Activated T-cell treated with anti-CD3 and anti-CD28 coated beads, Interleukin-2, amount 50 U/mL, for 1 hour (primary cell): ENCODE results near the gene RPL13A.
A peak's percentile ranks its signal among the peaks of the same experiment; 100 is the strongest.

Experiments
- DNase-seq: peaks from one replicate; pipeline ENCODE4 v3.0.0-alpha.2; 2020

RPL13A gene

DNA sequence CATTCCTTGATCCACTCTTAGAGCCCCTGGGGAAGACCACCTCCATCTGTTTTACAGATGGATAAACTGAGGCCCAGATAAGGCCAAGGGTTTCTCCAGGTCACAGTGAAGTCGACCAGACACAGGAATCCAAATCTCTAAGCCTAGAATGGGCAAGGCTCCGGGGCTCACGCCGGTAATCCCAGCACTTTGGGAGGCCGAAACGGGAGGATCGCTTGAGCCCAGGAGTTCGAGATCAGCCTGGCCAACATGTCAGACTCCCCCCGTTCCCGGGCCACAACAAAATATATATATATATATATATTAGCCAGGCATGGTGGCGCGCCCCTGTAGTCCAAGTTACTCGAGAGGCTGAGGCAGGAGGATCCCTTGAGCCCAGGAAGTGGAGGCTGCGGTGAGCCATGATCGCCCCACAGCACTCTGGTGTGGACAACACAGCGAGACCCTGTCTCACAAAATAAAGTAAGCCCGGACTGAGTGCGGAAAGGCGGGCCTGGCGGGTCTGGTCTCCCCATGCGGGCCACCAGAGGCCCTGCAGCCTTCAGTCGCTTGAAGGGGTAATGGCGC lies 615 bp upstream of the RPL13A start:
- no peak for DNase-seq

DNA sequence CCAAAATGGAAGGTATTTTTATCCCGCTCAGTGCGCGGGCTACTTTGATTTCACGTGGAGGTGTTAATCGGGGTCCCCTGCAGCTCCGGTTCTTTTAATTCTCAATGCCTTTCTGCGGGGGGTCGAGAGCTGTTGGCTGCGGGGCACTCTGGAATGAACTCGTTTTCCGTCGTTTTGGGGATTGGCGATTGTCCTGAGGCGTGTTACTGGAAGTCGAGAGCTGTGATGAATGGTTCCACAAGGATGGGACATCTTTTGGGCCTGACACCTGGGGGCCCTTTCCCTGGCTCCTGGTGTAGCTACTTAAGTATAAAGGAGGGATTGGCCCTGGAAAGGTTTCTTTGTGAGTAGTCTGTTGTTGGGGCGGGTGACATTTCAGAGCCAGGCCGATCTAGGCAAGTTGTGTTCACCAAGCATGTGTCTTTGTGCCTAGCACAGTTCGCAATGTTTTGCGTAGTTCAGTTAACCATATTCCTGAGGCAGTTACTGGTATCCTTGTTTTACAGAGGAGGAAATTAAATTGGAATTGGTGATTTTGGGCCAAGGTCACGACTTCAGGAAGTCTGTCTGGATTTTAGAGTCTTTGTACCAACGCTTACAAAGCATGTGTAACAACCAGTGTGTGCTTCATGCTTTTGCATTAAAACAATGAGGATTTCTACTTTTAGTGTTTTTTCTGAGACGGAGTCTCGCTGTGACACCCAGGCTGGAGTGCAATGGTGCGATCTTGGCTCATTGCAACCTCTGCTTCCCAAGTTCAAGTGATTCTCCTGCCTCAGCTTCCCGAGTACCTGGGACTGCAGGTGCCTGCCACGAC lies 846 bp downstream of the RPL13A start:
- DNase-seq: no peak

DNA sequence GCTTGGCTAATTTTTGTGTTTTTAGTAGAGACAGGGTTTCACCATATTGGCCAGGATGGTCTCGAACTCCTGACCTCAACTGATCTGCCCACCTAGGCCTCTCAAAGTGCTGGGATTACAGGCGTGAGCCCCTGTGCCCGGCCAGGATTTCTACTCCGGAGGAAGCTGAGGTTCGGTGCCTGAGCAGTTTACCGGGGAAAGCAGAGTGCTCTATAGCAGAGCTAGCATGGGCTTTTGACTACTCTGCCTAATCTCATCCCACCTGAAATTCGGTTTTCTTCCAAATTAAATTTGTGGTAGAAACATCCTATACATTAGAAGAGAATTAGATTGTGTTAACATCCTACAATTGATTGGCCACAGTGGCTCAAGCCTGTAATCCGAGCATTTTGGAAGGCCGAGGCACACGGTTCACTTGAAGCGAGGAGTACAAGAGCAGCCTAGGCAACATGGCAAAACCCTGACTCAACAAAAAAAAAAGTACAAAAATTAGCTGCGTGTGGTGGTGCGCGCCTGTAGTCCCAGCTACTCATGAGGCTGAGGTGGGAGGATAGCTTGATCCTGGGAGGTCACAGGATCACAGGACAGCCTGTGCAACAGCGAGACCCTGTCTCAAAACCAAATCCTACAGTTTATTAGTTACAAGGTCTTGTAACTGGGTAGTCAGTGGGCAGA lies 1.6 kb downstream of the RPL13A start:
- no peak for DNase-seq

DNA sequence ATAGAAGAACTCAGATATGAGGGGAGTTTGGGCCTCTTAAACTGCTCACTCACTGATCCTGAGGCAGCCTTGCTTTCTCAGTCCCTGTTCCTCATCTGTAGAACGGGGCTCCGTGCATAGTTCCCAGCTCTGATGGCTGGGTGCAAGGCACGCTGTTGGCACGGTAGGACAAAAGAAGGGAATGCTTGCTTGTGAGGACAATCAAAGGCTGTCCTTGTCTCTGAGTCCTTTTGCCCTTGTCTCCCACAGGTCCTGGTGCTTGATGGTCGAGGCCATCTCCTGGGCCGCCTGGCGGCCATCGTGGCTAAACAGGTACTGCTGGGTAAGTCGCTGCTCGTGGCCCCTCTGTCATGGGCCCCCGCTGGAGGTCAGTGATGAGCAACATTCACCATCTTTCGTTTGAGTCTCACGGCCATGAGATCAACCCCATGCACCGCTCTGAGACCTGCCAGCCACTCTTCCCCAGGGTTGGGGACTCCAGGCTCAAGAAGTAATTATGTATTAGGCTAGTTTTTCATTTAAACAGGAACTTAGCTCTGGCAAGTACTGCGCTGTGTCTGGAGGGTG lies 2.3 kb downstream of the RPL13A start:
- no peak for DNase-seq

DNA sequence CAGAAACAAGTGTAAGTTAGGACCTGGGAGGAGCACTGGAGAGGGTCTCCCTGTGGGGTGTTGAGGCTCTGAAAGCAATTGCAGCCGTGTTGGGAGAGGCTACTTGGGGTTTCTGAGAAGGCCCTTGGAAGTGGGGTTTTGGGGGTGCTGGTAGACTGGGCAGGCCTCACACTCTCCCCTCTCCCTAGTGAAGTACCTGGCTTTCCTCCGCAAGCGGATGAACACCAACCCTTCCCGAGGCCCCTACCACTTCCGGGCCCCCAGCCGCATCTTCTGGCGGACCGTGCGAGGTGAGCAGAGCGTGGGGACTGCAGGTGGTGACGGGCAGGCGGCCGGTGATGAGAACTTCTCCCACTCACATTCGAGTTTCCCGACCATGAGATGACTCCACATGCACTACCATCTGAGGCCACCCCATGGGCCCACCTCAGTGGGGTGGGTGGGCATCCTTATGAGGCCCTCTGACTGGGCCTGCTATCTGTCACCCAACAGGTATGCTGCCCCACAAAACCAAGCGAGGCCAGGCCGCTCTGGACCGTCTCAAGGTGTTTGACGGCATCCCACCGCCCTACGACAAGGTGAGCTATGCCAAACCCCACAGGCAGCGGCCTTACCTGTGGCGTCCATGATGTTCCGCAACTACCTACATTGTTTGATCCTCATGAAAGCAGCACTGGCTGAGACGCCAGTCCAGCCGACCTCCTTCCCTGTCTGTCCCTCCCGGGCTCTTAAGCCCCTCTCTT lies 3.0 kb downstream of the RPL13A start:
- no peak for DNase-seq

DNA sequence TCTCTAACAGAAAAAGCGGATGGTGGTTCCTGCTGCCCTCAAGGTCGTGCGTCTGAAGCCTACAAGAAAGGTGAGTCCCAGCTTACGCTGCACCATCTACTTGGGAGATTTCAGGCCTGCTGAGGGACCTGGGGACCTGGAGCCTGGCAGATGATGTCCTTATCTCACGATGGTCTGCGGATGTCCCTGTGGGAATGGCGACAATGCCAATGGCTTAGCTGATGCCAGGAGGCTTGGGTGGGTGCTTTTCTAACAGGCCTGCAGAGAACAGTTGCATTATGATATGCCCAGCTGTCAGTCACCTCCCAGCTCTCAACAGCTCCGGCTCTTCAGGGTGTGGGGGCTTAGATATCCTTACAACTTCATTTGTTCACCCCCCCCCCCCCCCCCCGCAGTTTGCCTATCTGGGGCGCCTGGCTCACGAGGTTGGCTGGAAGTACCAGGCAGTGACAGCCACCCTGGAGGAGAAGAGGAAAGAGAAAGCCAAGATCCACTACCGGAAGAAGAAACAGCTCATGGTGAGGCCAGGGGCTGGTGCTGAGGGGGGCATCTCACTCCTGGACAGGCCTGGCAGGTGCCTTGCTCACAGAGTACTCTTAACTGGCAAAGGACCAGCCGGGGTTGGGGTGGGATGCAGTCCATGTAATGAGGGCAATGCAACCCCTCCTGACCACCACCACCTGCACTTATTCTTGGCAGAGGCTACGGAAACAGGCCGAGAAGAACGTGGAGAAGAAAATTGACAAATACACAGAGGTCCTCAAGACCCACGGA lies 3.8 kb downstream of the RPL13A start:
- no peak for DNase-seq

DNA sequence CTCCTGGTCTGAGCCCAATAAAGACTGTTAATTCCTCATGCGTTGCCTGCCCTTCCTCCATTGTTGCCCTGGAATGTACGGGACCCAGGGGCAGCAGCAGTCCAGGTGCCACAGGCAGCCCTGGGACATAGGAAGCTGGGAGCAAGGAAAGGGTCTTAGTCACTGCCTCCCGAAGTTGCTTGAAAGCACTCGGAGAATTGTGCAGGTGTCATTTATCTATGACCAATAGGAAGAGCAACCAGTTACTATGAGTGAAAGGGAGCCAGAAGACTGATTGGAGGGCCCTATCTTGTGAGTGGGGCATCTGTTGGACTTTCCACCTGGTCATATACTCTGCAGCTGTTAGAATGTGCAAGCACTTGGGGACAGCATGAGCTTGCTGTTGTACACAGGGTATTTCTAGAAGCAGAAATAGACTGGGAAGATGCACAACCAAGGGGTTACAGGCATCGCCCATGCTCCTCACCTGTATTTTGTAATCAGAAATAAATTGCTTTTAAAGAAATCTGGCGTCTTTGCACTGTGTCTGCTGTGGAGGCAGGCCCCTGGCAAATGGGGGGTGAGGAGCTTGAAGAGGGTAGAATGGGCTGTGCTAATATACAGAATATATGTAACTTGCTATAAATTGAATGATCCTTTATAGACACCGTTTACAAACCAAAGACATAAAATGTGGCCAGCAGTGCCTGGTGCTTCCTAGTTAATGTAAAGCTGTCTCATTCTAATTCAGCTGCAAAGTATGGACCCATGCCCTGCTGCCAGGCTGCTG lies 4.6 kb downstream of the RPL13A start:
- DNase-seq: no peak

DNA sequence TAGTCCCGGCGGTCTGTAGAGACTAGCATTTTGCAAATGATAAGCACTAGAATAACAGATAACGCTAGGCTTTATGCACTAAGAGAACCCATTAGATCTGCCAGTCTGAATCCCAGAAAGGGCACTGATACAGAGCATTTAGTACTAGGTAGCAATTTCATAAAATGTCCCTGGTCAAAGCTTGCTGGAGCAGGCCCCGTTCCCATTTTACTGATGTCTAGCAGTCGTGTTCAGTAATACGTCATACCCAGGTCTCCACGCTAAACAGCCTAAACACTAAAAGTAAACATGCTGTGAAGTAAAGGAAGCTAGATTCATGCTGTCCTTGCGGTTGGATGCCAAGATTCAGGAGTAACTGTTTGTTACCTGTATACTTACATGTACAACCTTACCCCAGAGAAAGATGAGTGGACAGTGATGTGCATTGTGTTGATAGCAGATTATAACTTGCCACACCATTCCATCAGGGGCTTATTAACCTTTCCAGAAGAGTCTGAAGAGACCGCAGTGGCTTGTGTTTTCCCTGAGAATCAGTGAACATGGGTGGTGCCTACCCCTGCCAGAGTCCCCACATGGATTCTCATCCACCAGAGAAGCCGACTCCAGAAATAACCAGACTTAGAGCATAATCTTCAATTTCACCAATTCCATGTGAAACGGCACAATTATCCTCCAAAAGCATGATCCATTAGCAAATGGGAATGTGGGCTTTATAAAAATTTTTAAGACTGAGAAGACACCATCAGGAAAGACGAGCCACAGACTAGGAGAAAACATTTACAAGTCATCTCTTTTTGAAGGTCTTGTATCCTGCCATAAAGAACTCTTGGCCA lies 5.4 kb downstream of the RPL13A start:
- DNase-seq: no peak

DNA sequence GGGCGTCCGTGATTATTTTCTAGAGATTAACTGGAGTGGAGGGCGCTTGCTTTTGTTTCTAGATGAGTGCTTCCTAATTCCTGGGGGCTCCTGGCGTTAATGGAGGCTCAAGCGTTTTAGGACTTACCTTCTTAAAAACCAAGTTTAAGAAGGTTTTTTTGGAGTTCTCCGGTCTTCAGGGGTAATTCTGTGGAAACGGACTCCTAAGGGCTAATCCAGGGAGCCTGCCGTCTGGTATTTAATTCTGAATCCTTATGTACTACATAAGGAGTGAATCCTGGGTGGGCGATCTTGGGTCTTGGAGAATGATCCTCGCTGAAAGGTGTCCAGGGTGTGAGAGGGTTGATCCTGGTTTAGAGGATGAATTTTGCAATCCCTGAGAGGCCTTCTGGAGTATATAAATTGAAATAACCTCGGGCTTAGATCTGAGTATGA lies 9.2 kb downstream of the RPL13A start:
- DNase-seq: no peak

DNA sequence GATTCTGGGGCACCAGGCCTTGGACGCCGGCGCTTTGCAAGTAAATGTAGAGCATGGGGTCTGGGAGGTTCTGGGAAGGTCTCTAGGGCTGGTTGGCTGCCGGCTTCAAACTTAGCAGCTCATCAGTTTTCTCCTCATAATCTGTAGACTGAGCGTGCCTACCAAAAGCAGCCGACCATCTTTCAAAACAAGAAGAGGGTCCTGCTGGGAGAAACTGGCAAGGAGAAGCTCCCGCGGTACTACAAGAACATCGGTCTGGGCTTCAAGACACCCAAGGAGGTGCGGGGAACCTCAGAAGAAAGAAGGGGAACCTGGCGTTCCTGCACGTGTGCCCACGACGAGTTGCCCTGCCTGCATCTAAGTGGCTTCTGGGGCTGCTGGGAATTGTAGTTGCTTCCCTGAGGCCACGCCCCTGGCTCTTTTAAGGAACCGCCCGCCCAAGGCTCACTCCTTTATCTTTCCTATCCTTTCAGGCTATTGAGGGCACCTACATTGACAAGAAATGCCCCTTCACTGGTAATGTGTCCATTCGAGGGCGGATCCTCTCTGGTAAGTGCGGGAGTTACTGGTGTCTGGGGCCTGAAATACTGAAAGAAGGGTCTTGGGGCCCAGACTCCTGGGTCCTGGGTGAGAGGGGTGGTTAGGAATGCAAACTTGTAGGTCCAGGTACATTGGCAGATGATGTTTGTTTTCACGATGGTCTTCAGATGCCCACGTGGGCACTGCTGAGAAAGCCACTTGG lies 9.8 kb downstream of the RPL13A start:
- DNase-seq: peak; percentile 75

DNA sequence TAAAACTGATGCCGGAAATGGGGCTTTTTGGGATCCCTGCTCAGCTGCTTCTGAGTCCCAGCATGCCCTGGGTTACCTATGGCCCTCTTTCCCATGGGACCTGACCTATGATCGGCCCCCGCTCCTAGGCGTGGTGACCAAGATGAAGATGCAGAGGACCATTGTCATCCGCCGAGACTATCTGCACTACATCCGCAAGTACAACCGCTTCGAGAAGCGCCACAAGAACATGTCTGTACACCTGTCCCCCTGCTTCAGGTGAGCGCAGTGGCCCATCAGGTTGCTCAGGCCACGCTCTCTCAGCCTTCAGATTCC lies 10.3 kb downstream of the RPL13A start:
- DNase-seq: no peak

DNA sequence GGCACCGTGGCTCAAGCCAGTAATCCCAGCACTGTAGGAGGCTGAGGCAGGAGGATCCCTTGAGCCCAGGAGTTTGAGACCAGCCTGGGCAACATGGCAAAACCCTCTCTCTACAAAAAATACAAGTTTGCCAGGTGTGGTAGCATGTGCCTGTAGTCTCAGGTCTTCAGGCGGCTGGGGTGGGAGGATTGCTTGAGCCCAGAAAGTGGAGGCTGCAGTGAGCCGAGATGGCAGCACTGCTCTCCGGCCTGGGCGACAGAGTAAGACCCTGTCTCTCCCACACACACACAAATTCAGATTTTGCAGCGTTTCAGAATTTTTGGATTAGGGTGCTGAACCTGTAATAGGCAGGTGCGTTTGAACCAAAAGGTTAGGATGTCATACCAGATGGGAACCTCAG lies 11.1 kb downstream of the RPL13A start:
- DNase-seq: no peak

DNA sequence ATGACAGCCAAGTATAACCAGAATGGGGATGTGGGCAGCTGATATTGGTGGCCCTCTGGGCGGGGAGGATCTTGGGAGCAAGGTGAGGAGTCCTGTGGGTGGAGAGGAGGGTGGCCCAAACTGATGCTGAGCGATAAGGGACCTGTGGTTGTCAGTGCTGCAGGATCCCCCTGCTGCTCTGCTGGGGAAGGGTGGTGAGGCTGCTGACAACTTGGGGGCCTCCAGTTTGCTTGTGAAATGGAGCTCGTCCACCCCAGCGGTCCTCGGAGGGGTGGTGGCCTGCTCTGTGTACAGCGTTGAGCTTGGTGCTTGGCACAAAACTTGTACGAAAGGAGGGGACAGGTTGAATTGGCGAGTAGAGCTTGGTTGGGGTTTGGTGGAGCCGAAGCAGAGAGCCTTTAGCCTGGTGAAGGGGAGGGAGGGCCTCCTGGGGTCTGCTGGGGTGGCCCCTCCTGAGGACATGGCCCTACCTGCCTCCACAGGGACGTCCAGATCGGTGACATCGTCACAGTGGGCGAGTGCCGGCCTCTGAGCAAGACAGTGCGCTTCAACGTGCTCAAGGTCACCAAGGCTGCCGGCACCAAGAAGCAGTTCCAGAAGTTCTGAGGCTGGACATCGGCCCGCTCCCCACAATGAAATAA lies 11.7 kb downstream of the RPL13A start:
- DNase-seq: peak; percentile 47

DNA sequence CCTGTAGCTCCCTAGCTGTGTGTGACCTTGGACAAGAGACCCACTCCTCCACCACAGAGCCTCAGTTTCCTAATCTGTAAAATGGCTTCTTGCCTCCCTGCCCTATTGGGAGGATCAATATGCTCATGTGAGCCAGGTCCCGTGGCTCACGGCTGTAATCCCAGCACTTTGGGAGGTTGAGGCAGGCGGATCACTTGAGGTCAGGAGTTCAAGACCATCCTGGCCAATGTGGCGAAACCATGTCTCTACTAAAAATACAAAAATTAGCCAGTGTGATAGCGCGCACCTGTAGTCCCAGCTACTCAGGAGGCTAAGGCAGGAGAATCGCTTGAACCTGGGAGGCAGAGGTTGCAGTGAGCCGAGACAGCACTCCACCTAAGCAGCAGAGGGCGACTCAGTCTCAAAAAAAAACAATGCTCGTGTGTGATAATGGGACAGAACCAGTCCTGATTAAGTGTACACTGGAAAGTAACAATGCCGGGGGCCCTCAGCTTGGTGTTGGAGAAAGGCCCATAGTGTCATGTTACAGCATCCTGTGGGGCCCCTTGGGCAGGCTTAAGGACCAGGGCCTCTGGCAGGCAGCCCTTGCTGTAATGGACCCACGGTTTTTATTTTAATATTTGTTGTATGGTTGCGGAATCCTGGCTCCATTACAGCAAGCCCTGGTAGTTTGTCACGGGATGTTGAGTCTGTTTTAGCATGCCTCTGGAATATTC lies 15.6 kb downstream of the RPL13A start:
- peak; percentile 52 for DNase-seq

DNA sequence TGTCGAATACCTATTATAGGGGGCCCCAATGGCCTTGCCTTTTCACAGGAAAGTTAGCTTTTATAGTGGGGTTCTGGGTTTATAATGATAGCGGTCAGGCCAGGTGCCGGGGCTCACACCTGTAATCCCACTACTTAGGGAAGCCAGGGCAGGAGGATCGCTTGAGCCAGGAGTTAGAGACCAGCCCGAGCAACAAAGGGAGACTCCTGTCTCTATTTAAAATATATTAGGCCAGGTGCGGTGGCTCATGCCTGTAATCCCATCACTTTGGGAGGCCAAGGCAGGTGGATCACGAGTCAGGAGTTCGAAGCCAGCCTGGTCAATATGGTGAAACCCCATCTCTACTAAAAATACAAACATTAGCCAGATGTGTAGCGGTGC lies 16.2 kb downstream of the RPL13A start:
- no peak for DNase-seq

DNA sequence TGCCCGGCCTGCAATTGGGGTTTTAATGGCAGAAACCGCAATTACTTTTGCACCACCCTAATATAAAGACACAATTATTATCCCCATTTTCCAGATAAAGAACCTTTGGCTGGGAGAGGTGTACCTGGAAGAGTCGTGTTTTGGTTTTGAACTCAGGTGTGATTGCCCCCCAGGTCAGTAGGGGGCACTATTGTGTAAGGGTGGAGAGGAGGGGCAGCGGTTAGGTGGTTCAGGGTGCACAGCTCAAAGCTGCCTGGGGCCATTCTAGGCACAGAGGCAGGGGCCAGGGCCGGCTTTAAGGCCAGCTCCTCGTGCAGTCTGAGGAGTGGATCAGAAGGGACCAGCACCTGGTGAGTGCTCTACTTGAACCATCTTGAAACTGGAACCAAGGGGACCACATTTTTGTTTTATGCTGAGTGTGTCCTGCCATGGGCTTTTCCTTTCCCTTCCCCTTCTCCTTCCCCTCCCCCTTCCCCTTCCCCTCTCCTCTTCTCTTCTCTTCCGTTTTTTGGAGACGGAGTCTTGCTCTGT lies 19.2 kb downstream of the RPL13A start:
- peak; percentile 79 for DNase-seq

DNA sequence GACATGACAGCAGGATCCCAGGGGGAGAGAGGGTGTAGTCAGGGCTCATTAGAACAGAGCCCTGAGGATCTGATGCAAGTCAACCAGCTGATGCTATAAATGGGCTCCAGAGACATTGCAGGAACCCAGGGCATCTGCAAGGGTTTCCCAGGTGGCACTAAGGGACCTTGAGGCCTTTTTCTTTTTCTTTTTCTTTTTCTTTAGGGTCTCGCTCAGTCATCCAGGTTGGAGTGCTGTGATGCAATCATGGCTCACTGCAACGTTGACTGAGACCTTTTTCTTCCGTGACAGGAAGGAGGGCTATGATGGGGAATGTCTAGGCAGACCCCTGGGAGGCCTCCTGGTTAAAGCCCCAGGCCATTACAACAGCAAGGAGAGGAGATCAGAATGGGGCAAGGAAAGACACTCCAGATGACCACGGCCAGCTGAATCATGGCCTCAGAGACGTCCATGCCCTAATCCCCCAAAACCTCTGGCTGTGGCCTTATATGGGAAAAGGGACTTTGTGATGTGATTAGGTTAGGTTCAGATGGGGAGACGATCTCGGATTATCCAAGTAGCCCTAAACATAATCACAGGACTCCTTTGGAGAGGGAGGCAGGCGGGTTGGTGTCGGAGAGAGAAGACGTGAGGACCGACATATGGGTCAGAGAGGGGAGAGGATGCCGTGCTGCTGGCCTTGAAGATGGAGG lies 20.5 kb downstream of the RPL13A start:
- DNase-seq: no peak
